Measurements from ENCODE around the gene ASB11. TPM values are rescaled to one million over a fixed set of nuclear protein-coding genes. Genes with fewer than 3 reads are reported as not detected.
A peak's percentile ranks its signal among the peaks of the same experiment; 100 is the strongest.

Gene ASB11
- polyA plus RNA-seq (2014; cell fraction: cytosol; rRNA removed): not detected in 2 replicates
- polyA plus RNA-seq (2014; cell fraction: nucleus; rRNA removed): not detected in 2 replicates

DNA sequence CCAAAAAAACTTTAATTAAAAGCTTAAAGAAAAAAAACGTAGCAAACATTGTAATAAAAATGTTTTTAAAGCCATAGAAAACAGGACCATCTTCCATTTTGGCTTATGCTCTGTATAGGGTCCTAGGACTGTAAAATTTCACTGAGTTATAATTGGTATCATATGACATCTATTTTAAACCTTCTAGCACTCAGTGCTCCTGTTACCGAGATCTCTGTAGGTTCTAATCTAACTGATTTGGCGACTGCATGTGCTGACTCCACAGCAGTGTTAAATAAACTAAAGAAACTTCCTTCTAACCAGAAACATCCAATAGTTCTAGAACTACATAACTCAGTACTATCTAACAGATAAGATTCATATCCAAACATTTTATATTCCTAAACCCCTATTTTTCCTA lies at the start of gene ASB11:
Gene ASB11, minus strand, starts transcription at position 132 of the 400 bp plus-strand sequence. Its CDS starts 35 bp downstream, at position 97.
- no peak for DNase-seq (ENCODE audit: low spot score)

DNA sequence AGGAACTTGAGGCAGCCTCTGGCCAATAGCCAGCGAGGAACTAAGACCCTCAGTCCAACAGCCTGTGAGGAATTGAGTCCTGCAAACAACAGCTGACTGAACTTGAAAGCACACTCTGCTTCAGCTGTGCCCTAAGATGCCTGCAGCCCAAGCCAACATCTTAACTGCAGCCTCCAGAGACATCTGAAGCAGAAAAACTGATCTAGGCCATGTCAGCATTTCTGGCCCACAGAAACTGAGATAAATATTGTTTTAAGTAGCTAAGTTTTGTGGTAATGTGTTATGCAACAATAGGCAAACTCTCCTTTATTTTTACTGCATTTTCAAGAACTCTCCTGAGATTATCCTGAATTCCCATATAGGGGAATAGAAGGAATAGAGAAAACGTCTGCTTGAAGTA lies 44.3 kb upstream of the ASB11 start:
- DNase-seq (ENCODE audit: low spot score): no peak

DNA sequence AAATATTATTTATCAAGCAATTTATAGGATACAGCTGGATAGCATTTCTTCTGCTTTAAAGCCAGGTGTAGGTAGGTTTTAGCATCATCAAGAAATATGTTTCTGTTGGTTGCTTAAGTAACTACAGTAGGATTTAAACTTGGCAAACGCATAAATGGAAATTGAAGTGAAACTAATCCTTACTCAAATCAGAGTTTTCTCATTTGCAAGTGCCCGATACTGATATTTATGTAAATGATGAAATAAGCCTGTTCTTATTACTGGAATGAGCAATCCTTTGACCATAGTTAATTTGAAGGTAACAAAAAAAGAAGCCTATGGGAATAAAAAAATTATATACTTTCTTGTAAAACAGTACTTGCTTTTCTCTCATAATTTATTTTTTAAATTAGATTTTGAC lies 43.1 kb upstream of the ASB11 start:
- no peak for DNase-seq (ENCODE audit: low spot score)

GRCh38 chrX:15356444-15356843 lies 41.0 kb upstream of the ASB11 start:
- no peak for DNase-seq (ENCODE audit: low spot score)

DNA sequence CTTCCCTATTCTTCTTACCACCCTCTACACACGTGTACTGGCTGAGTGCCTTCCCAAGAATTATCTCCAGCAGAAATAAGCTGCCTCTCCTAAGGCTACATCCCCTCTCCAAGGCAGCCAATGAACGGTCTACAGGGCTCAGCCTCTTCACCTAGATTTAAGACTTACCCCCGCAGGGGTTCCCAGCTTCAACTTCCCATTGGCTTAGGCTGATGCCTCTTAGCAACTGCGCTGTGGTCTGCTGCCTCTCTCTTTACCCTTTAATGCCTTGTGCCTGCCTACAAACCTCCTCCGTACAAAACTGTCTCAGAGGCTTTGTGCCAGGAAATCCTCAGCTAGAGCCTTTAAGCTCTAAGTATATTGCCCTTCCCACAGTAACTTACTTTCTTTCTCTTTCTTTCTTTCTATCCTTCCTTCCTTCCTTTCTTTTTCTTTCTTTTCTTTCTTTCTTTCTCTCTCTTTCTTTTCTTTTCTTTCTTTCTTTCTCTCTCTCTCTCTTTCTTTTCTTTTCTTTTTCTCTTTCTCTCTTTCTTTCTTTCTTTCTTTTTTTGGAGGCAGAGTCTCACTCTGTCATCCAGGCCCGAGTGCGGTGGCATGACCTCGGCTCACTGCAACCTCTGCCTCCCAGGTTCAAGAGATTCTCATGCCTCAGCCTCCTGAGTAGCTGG lies 35.0 kb upstream of the ASB11 start:
- DNase-seq (ENCODE audit: low spot score): peak; percentile 3

- peak; percentile 76 for DNase-seq (ENCODE audit: low spot score)
Observed at GRCh38 chrX:15349046-15349445, 33.6 kb upstream of the ASB11 start.

GRCh38 chrX:15345976-15346375 lies 30.5 kb upstream of the ASB11 start:
- DNase-seq (ENCODE audit: low spot score): no peak

- DNase-seq (ENCODE audit: low spot score): no peak
Observed at GRCh38 chrX:15344106-15344505, 28.7 kb upstream of the ASB11 start.

DNA sequence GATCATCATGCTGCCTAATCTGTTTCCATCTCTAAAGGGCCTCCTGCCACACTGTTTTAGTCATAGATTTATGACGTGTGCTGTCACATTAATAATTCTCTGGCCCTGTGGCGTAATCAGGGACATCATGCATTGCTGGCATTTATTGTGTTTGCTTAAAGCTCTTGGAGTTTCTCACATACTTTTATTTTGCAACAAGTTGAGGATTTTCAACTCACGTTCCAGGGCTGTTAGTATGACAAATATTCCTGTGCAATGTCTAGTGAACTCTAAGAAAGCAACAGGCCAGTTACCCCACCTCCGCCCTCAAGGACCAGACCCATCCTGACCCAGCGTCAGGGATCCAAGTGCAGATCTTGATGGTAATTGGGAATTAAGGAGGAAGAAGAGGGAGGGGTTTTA lies 27.6 kb upstream of the ASB11 start:
- peak; percentile 3 for DNase-seq (ENCODE audit: low spot score)

DNA sequence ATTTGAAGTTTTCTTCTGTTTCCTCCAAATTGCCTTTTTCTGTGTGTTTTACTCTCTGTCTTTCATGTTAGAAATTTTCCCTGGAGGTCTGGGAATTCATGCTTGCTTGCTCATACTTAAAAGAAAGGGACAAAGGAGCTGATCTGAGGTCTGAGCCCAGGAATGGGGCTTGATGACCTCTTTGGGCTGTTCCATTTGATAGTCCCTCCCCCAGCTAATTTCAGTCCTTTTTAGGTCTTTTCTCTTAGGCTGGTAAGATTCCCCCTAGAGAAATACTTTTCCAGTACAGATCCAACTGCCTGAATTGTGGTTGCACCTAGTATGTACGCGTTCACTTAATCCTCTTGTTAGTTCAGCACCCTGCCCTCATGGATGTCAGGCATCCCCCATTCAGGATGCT lies 25.4 kb upstream of the ASB11 start:
- DNase-seq (ENCODE audit: low spot score): no peak

GRCh38 chrX:15336023-15336413 lies 20.6 kb upstream of the ASB11 start:
- DNase-seq (ENCODE audit: low spot score): peak; percentile 24

DNA sequence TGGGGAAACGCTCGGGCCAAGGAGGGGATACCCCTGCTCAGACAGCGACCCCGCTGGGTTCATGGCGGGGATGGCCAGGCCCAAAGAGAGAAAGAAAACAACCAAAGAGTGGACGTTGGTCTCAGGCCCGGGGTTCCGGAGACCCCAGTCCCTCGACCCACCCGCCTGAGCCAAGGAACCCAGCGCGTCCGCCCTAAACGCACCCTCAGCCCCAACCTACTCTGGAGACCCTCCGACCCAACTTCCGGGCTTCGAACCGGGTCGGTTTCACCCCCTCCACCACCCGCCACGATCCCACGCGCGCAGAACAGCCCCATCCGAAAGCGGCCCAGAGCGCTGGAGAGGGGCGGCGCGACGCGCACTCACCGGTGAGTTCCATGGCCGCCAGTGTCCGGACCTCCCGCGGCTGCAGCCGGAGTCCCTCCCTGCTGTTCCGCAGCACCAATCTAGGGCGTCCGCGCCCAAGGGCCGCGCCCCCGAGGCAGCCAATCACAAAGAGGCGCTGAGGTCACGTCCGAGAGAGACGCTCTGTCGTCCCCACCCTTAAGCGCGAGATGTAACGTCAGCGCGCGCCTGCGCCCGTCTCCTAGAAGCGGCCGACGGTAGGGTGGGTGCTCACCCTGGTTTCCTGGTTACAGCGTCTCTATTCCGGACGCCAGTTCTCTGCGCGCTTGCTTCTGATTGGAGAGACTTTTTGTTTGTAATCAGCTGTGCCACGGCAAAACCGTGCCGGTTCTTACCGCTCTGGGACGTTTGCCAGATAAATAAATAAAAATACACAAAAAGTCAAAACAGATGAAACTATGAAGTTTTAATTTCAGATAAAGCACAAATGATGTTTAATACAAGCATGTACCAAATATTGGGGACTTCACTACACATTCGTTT lies 19.9 kb upstream of the ASB11 start, which contains the start of gene PIGA:
Gene PIGA, minus strand, starts transcription at position 389 of the 888 bp plus-strand sequence. CDS start 3,593 bp downstream, outside the sequence.
- peak; percentile 94 for DNase-seq (ENCODE audit: low spot score)

- DNase-seq (ENCODE audit: low spot score): no peak
Observed at GRCh38 chrX:15334561-15334960, 19.1 kb upstream of the ASB11 start.

DNA sequence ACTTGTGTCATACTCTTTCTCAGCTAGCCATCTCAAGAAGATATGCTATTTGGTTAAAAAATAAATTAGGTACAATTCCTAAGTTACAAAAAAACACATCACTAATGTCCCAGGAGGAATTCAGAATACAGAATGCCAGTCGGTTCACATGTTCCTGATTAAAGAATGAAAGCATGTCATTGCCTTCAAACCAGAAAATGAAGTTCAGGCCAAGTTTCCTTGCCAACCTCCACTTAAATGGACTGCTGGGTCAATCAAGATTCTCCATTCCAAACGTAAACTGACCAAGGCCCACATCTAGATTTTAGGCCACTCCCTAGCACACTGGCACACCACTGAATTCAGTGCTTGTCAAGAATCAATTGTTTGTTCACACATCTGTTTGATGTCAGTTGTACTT lies 13.4 kb upstream of the ASB11 start:
- no peak for DNase-seq (ENCODE audit: low spot score)

DNA sequence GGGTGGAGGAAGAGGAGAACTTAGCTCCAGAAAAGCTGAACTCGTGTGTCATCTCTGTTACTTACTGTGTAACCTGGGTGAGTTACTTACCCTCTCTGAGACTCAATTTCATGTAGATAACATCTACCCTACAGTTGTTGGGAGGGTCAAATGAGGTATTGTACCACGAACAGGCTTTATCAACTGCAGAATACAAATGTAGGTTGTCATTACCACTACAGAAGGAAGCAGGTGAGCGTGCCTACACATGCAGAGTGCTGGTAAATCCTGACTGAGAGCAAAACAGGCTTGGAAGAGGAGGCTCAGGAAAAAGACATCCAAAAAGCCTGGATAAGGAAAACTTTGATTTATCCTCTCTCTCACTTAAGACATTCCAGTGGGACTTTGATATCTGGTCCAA lies 12.7 kb upstream of the ASB11 start:
- no peak for DNase-seq (ENCODE audit: low spot score)

DNA sequence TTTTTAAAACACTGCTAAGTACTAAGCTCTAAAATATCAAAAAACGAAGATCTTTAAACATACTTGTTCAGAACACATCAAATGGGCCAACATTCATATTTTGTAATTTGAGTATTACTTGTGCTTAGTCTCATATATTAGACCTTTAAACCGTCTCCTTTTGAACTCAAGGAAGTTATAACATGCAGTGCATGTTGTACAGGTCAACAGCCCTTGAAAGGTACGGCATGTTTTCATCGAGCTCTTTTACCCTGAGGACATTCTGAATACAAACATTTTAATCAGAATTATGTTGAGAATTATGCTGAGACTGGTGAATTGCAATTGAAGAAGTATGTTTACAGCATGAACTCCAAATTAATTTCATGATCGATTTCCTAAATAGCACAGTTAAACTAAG lies 7.0 kb upstream of the ASB11 start:
- no peak for DNase-seq (ENCODE audit: low spot score)

- DNase-seq (ENCODE audit: low spot score): no peak
Observed at GRCh38 chrX:15322072-15322471, 6.6 kb upstream of the ASB11 start.

DNA sequence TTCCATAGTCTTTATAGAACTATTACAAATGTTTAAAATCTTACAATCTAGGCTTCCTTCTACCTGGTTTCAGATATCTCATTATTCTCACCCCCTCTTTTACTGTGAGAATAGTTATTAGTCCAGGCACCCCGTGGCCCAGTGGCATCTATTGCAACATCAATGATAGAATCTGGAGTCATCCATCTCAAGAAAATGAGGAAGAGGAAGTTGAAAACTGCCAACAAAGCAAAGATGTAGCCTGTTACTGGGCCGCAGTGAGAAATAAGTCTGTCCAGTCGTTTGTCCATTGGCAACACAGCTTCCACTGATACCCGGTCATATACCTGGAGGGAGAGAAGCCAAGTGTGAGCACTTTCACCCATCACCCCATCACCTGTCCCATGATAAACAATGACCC lies 6.0 kb upstream of the ASB11 start:
- no peak for DNase-seq (ENCODE audit: low spot score)

- DNase-seq (ENCODE audit: low spot score): no peak
Observed at GRCh38 chrX:15320297-15320696, 4.9 kb upstream of the ASB11 start.

DNA sequence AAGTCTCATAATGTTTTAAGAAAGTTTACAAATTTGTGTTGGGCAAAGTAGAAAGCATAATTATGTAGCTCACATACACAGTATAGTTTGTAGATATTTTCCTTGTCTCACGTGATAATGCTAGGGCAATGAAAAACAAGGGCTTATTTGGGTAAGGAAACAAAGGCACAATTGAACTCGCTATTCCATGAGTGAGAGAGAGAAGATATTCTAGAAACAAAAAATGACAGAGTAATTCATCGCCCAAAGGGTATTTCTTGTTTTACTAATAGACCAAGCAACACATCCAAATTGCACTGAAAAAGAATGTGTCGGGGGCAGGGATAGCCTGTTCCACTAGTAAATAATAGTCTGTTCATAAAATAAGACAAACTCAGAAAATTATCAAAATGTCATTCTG lies 3.6 kb upstream of the ASB11 start:
- no peak for DNase-seq (ENCODE audit: low spot score)

DNA sequence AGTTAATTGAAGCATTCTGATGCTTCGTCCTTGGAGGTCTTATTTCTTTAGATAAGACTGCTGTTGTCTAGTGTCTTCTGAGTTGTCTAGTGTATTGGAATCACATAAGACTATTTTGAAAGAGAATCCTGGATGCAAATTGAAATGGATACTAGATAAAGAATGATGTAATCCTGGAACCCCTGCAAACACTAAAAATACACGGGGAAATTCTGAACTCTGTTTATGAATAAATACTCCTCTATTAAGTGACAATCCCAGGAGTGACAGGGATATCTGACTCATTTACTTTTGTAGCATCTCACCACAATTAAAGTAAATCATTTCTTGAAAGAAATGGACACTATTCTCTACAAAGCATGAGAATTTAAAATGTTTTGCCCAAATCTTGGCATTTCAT lies 968 bp downstream of the ASB11 start:
- no peak for DNase-seq (ENCODE audit: low spot score)

- no peak for DNase-seq (ENCODE audit: low spot score)
Observed at GRCh38 chrX:15311119-15311518, 4.3 kb downstream of the ASB11 start.

DNA sequence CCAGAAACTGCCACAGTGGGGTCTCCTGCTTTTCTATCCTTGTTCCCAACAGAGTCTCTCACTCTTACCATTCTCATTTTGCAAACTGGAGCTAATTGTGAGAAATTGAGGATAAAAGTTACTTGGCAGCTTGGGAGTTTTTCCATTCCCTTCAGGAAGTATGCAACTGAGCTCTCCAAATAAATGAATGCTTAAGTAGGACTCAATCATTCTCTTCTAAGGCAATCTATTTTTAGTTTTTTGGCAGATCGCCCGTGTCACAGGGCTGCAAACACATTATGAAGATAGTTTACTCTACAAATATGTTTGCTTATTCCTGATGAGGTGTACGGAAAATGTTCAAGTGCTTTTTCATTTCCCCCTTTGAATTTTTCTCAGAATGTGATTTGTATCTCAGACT lies 5.3 kb downstream of the ASB11 start:
- no peak for DNase-seq (ENCODE audit: low spot score)
